Endothelial cell (in vitro differentiated cells): ENCODE data around the gene LIPE. TPM values are rescaled to one million over a fixed set of nuclear protein-coding genes. Genes with fewer than 3 reads are reported as not detected.

Experiments used
- DNase-seq: peaks from one replicate; pipeline ENCODE4 v3.0.0; 2021; ENCODE audit warnings: low spot score
- H3K27ac Mint-ChIP-seq: one replicate; pipeline ENCODE4 v1.8.0; 2021; ENCODE audit warnings: mixed read lengths, inconsistent platforms; ENCODE audit not compliant: unreplicated experiment
- H3K27me3 Mint-ChIP-seq: one replicate; pipeline ENCODE4 v1.8.0; 2021; ENCODE audit warnings: mild to moderate bottlenecking, moderate library complexity, mixed read lengths, inconsistent platforms; ENCODE audit not compliant: unreplicated experiment
- H3K36me3 Mint-ChIP-seq: one replicate; pipeline ENCODE4 v1.8.0; 2021; ENCODE audit warnings: mild to moderate bottlenecking, low read depth, mixed read lengths, inconsistent platforms; ENCODE audit not compliant: unreplicated experiment
- H3K4me1 Mint-ChIP-seq: one replicate; pipeline ENCODE4 v1.8.0; 2021; ENCODE audit warnings: mild to moderate bottlenecking, mixed read lengths, inconsistent platforms; ENCODE audit not compliant: unreplicated experiment
- H3K4me3 Mint-ChIP-seq: one replicate; pipeline ENCODE4 v1.8.0; 2021; ENCODE audit warnings: mild to moderate bottlenecking, mixed read lengths, inconsistent platforms; ENCODE audit not compliant: unreplicated experiment
- H3K9me3 Mint-ChIP-seq: one replicate; pipeline ENCODE4 v1.8.0; 2021; ENCODE audit warnings: mixed read lengths, inconsistent platforms; ENCODE audit not compliant: unreplicated experiment
- total RNA-seq: library from RNA; stranded (reverse); fragmentation: NEBNext Ultra II Directional; extraction: Animal tissue kit (Norgen Biotek cat#: 25700); gene quantifications from one replicate; pipeline ENCODE4 v1.2.1, GENCODE V29; 2021; ENCODE audit not compliant: unreplicated experiment
- TF ChIP-seq, protein P1 (sequence below): fragments of 200-600 bp; sonication (generic); IDR thresholded peaks from one replicate; pipeline ENCODE4 v1.5.0; 2021; ENCODE audit warnings: antibody characterized with exemption; ENCODE audit not compliant: unreplicated experiment

LIPE gene
- total RNA-seq, 1 donor from 2014 or later = 5.5 TPM

DNA sequence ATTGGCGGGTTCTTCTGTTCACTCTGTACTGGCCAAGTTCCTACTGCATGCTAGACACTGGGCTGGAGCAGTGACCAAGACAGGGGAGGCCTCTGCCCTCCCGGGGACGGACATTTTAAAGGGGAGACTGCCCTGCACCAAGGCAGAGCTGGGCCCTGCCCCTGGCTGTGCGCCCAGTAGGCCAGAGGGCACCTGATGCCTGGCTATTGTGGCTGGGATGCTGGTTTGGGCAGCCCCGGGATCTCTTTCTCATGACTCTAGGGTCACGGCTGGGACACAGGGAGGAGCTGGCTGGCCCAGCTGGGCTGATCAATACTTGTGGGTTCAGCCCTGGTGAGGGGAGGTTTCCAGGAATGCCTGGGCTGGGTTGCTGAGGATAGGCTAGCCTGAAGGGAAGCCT lies 17.7 kb downstream of the LIPE start:
- Mint-ChIP-seq H3K4me3 (no peak overlapping the region), H3K27me3 (peaks cover 15% of the 10 kb centered on the region), H3K4me1 (peaks cover 11% of the 10 kb centered on the region)

GRCh38 chr19:42407816-42408175 lies 19.4 kb downstream of the LIPE start:
- Mint-ChIP-seq H3K27ac (no peak overlapping the region), H3K9me3 (no peaks in the 10 kb centered on the region), H3K4me3 (no peak overlapping the region), H3K36me3 (peaks cover 7% of the 10 kb centered on the region), H3K27me3 (peaks cover 14% of the 10 kb centered on the region), H3K4me1 (peaks cover 8% of the 10 kb centered on the region)
- no peak for DNase-seq
- TF ChIP-seq, protein P1, sequence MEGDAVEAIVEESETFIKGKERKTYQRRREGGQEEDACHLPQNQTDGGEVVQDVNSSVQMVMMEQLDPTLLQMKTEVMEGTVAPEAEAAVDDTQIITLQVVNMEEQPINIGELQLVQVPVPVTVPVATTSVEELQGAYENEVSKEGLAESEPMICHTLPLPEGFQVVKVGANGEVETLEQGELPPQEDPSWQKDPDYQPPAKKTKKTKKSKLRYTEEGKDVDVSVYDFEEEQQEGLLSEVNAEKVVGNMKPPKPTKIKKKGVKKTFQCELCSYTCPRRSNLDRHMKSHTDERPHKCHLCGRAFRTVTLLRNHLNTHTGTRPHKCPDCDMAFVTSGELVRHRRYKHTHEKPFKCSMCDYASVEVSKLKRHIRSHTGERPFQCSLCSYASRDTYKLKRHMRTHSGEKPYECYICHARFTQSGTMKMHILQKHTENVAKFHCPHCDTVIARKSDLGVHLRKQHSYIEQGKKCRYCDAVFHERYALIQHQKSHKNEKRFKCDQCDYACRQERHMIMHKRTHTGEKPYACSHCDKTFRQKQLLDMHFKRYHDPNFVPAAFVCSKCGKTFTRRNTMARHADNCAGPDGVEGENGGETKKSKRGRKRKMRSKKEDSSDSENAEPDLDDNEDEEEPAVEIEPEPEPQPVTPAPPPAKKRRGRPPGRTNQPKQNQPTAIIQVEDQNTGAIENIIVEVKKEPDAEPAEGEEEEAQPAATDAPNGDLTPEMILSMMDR = no peak

More for the DNA sequence above, 17.7 kb downstream of the LIPE start:
- DNase-seq = no peak
- Mint-ChIP-seq H3K36me3 (peaks cover 12% of the 10 kb centered on the region), H3K9me3 (no peaks in the 10 kb centered on the region), H3K27ac (no peak overlapping the region)
- TF ChIP-seq, protein P1 = no peak

- H3K27ac Mint-ChIP-seq = no peak overlapping the region
- peaks cover 7% of the 10 kb centered on the region for H3K36me3 Mint-ChIP-seq
- H3K27me3 Mint-ChIP-seq = peaks cover 14% of the 10 kb centered on the region
- H3K9me3 Mint-ChIP-seq = no peaks in the 10 kb centered on the region
- no peak overlapping the region for H3K4me3 Mint-ChIP-seq
- TF ChIP-seq, protein P1 = no peak
- DNase-seq = no peak
- peaks cover 8% of the 10 kb centered on the region for H3K4me1 Mint-ChIP-seq
Observed at GRCh38 chr19:42407085-42407815, 19.9 kb downstream of the LIPE start.

DNA sequence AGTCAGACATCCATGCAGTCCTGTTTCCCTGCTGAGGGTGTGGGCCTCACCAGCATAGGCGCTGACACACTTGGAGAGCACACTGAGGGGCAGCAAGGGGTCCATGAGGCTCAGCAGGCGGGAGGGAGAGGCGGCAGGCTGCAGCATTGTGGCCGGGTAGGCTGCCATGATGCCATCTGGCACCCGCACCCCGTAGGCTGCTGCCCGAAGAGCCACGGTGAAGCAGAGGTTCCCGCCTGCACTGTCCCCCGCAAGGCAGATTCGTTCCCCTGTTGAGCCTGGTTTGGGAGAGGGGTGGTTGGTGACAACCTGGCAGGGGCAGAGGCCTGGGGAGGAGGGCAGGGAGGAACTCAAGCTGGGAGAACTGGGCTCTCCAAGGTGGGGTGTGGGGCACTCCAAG lies 21.1 kb downstream of the LIPE start:
- peak overlapping the region; percentile 24 for H3K27ac Mint-ChIP-seq
- H3K27me3 Mint-ChIP-seq = peaks cover 6% of the 10 kb centered on the region
- peaks cover 8% of the 10 kb centered on the region for H3K4me1 Mint-ChIP-seq
- TF ChIP-seq, protein P1 = no peak
- H3K4me3 Mint-ChIP-seq = no peak overlapping the region
- no peak for DNase-seq
- H3K9me3 Mint-ChIP-seq = no peaks in the 10 kb centered on the region
- peaks cover 7% of the 10 kb centered on the region for H3K36me3 Mint-ChIP-seq

GRCh38 chr19:42403586-42403985 lies 23.6 kb downstream of the LIPE start:
- H3K27ac Mint-ChIP-seq = no peak overlapping the region
- H3K36me3 Mint-ChIP-seq = peaks cover 14% of the 10 kb centered on the region
- TF ChIP-seq, protein P1 = no peak
- no peak for DNase-seq
- H3K27me3 Mint-ChIP-seq = peaks cover 22% of the 10 kb centered on the region
- peaks cover 17% of the 10 kb centered on the region for H3K4me1 Mint-ChIP-seq
- no peaks in the 10 kb centered on the region for H3K9me3 Mint-ChIP-seq
- H3K4me3 Mint-ChIP-seq = no peak overlapping the region
